GM18499 (cell line): Measurements from ENCODE around the gene PHLDA3.
A peak's percentile ranks its signal among the peaks of the same experiment; 100 is the strongest.

Experiments used
- ATAC-seq: cut with Tn5 transposase; IDR thresholded peaks from one replicate; pipeline ENCODE4 v1.9.1; 2021; ENCODE audit warnings: moderate number of reproducible peaks; ENCODE audit not compliant: insufficient read depth, unreplicated experiment

PHLDA3 gene

DNA sequence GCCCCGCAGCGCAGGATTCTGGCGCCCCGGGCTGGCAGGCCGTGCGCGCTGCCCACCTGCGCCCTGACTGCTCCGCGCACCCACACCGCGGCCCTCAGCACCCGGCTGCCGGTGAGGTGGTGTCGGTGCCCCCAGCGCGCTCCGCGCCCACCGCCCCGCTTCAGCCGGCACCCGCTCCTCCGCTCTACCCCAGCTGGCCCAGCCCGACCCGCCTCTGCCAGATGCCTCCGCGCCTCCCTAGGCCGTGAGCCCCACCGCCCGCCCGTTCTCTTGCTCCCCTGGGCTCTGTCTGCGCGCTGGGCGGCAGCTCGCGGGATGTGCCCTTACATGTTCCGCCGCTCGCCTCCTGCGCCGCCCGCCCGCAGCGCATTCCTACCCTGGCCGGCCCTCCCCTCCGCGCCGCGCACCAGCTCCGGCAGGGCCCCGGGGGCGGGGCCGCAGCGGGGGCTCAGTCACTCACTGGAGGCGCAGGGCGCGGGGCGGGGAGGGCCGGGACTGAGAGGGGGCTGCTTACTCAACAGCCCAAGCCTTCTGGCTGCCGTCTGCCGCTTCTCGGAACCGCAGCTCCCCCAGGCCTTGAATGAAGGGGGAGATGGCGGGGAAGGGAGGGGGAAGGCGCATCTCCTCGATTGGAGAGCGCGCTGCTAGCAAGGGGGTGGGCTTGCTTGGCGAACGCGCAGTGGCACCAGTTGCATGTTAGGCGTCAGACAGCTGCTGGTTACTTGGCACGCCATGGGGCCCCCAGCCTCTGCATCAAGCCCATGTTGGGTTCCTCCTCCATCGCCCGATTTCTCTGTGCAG is at the start of gene PHLDA3:
Gene PHLDA3, minus strand, starts transcription at position 345 of the 801 bp plus-strand sequence. CDS start 402 bp downstream, outside the sequence.
- ATAC-seq, result no peak

DNA sequence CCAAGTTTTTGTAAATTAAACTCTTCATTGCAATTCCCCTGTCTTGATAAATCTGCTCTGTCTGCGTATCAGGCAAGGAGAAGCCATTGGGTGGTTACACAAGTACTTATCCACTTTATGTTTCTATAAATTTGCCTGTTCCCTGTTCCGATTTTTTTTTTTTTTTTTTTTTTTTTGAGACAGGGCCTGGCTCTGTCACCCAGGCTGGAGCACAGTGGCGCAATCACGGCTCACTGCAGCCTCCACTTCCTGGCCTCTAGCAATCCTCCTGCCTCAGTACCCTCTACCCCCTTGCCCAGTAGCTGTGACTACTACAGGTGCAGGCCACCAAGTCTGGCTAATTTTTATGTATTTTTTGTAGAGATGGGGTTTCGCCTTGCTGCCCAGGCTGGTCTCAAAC is 49.1 kb upstream of the PHLDA3 start:
- ATAC-seq, result no peak

DNA sequence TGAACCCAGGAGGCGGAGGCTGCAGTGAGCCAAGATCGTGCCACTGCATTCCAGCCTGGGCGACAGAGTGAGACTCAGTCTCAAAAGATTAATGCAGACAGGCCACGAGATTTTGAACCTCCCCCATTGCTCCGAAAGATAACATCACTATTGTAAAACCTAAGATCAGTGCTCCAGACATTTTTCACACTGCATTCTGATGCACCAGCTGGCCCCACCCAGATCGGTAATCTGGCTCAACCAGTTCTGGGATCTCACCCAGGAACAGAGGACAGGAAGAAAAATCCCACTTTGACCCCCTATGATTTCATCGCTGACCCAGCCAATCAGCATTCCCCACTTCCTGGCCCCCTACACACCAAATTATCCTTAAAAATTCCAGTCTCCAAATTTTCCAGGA is 48.6 kb upstream of the PHLDA3 start:
- no peak for ATAC-seq

DNA sequence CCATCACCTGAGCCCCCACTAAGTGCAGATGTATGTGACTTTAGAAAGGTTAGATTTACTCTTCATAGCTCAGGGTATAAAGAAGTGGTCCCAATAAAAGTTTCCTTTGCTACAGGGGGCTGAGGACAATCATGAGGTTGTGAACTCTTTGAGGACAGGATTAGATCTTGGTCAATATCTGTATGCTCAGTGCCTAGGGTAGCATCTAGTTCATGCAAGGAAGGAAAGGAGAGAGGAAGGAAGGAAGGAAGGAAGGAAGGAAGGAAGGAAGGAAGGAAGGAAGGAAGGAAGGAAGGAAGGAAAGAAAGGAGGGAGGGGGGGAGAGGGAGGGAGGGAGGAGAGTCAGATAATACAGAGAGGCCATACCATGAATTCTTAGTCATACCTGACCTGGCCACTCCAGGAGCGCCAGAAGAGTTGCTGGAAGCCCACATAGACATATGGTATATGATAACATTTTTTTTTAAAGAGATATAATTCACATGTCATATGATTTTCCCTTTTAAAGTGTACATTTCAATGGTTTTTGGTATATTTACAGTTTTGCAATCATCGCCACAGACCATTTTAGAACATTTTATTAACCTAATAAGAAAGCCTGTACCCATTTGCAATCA is 47.6 kb upstream of the PHLDA3 start:
- ATAC-seq, result no peak

DNA sequence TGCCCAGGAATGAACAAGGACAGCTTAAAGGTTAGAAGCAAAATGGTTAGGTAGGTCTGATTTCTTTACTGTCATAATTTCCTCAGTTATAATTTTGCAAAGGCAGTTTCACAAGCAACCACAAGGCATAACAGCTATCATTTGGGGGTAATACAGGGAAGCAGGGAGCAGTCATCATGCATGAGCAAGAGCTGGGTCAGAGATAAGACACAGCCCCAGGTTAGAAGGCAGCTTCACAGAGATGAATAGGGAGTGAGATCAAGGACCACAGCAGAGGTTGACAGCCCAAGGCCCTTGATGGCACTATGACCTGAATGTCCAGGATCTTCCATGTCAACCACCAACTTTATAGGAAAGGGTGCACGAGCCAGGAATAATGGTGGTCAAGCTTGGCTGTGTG is 46.9 kb upstream of the PHLDA3 start:
- ATAC-seq, result no peak

DNA sequence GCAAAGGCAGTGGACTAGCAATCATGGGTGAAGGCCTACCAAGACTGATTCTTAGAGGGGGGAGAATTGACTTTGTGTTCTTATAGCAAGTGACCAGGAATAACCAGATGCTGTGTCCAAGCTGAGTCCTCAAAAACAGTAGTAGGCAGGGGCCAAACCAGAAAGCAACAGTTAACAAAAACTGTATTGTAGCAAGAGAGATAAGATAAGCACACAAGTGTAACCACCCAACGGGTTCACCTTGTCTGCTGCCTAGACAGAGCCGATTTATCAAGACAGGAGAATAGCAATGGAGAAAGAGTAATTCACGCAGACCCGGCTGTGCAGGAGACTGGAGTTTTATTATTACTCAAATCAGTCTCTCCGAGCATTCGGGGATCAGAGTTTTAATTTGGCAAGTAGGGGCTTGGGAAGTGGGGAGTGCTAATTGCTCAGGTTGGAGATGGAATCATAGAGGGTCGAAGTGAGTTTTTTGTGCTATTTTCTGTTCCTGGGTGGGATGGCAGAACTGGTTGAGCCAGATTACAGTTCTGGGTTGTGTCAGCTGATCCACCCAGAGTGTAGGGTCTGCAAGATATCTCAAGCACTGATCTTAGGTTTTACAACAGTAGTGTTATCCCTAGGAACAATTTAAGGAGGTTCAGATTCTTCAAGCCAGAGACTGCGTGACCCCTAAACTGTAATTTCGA is 46.2 kb upstream of the PHLDA3 start:
- no peak for ATAC-seq

DNA sequence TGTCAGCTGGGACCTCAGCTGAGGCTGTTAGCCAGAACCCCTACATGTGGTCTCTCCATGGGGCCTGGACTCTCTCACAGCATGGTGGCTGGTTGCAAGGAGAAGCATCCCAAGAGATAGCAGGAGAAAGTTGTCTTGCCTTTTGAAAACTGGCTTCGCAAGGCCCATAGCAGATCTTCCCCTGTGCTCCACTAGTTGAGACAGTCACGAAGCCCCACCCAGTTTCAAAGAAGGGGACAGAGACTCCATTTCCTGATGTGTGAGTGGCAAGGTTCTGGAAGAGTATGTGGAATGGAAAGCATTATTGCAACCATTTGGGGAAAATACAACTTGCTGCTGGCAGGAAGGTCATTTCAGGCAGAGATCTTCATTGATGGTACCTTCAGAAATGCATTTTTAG is 45.5 kb upstream of the PHLDA3 start:
- ATAC-seq, result no peak

DNA sequence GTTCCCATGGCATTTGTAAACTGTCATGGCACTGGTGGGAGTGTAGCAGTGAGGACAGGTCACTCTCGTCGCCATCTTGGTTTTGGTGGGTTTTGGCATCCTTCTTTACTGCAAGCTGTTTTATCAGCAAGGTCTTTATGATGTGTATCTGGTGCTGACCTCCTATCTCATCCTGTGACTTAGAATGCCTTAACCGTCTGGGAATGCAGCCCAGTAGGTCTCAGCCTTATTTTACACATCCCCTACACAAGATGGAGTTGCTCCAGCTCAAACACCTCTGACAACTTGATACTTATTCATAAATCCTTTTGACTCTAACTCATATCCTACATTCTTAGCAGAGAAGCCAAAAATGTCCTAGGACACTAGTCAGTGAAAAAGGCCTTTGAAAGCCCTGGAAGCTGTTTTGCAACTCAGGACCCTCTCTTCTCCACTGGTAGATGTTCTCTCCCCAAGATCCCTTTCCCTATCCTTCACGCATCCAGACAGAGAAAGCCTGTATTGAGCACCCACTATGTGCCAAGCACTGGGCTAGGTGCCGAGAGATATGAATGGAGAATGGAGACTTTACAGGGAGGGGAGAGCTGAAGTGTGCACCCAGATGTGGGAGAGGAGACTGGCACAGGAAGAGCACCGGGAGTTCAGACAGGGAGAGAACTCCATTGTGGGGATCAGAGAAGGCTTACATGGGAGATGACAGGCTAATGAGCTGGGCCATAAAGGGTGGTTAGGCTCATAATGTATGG is 44.7 kb upstream of the PHLDA3 start:
- ATAC-seq, result no peak

DNA sequence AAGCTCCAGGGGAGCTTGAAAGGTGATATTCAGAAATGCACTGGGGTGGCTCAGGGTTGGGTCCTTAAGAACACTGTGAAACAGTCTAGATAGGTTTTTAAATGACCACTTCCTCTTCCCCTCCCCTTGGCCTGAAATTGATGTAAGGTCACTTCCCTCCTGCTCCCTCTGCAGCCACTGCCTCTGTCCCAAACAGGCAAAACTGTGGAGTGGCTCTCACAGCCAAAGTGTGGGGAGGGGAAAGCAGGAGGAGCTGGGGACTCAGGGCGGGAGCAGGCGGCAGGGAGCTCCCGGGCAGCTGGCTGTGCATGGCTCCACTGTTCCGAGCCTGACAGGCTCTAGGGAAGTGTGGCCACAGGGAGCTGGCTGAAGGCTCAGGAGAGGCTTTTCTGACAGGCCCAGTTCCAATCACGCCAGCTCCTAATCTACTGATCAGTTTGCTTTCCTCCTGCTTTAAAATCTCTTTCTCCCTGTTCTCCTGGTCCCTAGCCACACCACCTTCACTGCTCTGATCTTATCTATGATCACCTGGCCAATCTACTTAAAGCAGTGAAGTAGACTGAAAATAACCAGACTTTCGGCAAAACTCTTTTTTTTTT is 43.1 kb upstream of the PHLDA3 start:
- ATAC-seq, result no peak

DNA sequence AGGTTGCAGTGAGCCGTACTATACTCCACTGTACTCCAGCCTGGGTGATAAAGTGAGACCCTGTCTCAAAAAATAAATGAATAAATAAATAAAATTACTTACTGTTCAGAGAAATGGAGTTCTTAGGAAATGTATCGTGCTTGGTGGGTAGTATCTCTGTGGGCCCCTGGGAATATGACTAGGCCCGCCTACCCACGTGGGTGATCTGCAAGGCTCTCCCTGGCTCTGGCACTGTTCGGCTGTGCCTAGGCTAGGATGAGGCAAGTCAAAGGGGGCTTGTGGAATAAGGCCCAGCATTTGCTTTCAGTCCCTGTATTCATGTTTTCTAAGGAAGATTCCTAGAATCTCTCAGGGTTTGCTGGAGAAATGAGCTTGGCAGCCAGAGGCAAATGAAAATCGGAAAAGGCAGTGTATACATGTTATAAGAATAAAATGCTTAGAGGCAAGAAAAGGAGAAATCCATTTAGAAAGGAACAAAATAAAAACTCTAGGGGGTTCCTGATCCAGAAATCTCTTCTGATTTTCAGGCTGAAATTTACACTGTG is 42.5 kb upstream of the PHLDA3 start:
- no peak for ATAC-seq

DNA sequence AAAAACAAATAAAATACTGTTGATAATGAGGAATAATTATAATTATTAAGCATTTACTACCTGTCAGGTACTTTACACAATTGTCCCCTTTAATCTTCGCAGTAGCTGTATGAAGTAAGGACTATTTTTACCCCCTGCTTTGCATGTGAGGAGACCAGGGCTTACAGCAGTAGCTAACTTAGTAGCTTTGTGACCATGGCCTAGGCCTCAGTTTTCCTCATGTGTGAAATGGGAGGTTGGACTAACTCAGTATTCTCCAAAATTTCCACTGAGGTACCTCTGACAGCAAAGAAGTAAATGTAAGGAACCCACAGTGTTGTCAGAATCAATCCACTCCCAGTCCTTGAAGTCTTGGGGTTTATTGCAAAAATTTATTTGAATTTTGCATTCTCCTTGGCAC is 41.7 kb upstream of the PHLDA3 start:
- ATAC-seq, result no peak

DNA sequence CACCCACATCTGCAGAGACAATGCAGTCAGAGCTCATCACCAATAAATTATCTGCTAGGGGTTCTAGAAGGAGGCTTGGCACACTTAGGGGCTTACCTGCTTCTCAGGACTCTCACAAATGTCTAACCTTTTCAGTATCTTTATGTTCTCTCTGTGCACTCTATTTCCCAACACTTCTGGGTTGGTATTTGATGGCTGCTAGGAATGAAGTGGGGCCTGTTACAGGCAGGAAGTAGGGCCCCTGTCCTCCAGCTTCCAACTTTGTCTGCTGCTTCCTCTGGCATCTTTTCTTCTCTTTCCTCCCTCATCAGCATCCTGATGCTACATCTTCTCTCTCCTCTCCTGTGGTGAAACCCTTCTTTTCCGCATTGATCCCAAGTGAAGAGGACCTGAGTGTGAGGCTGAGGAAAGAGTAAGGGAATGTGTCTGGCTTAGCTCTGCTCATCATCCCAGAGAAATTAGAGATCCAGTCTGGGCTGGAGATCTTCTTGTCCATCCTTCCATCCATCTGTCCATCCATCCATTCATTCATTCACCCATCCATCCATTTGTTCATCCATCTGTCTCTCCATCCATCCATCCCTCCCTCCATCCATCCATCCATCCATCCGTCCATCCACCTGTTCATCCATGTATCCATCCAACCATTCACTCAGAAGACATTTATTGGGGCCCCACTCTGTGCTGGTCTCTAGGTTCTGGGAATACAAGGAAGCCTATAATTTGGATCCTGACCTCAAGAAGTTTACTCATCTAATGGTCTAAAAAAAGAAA is 40.8 kb upstream of the PHLDA3 start:
- no peak for ATAC-seq

DNA sequence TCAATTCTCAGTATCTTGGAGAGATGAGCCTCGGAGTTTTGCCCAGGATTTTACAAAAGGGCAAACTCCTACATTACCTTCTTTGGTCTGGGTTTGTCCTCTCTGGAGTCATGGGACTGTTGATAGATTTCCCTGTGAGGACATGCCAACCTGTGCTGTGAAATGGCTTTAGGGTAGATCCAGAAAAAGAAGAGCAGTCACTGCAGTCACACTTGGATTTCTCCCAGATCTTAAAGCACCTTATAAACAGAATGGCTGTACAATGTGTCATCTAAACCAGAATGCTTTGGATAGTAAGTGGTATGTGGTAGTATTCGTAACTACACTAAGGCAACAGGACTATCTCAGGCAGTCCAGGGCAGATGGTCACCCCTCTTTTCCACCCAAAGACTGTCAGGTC is 39.8 kb upstream of the PHLDA3 start:
- ATAC-seq, result no peak

DNA sequence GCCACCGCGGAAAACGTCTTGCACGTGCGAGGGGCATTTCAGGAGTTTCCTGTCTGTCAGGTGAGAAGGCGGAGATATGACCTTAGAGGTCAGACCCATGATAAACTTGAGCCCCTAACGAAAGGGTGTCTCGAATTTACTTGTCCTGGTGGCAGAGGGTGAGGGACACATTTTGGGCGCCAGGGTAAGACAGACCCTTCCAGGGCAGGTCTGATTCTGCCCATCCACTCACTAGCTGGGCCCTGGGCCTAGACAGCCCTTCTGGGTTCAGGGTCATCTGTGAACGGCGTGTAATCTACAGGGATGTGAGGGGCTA is 38.3 kb upstream of the PHLDA3 start:
- no peak for ATAC-seq

DNA sequence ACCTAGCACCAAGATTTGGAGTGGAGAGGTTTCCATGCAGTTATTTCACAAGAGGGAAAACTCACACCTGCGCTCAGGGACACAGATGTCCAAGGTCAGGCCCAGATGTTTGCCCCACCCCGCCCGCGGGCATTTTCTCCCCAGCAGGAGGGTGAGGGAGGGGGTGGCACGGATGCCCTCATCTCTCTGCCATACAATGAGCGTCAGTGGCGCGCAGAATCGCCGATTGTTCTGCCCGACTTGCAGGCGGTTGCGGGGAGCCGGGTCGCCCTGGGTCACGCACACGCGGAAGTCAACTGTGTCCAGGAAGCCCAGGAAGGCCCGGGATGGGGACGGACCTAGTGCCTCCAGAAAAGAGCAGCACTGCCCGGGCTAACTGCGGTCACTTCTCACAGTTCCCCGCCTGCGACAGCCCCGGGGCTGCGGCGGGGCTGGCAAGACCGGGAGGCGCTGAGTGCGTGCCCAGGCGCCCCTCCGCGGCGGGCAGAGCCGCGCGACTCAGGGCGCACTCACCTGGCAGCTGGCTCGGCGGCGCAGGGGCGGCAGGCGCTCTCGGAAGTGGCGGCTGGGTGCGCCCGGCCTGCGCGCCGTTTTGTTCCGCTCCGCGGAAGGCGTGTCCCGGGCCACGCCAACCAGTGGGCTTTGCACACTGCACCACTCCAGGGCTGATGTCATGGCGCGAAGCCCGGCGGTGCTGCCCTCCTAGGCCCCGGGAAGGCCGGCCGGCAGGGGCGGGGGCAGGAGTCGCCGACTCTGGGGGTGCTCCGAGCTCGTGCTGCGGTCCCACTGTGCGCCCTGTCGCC is 37.8 kb upstream of the PHLDA3 start, which contains the start of gene CSRP1:
Gene CSRP1, minus strand, starts transcription at position 567 of the 803 bp plus-strand sequence. CDS start 10,820 bp downstream, outside the sequence.
- ATAC-seq, result peak; percentile 47

DNA sequence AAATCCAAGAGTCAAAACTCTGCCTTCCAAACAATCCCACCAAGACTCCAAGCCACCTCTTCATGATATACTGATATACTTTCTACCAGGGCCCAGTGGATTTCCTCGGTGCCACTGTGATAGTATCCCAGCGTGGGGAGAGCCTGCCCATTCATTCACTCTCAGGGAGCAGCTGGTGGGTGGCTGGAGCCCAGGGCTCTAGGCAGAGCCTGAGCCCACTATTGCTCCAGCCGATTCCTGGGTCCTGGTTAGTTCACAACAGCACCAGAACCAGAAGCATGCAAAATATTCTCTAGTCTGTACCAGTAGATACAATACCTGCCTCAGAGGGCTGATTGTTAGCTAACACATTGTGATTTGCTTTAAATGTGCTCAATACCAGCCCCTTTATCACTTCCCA is 37.1 kb upstream of the PHLDA3 start:
- ATAC-seq, result no peak

DNA sequence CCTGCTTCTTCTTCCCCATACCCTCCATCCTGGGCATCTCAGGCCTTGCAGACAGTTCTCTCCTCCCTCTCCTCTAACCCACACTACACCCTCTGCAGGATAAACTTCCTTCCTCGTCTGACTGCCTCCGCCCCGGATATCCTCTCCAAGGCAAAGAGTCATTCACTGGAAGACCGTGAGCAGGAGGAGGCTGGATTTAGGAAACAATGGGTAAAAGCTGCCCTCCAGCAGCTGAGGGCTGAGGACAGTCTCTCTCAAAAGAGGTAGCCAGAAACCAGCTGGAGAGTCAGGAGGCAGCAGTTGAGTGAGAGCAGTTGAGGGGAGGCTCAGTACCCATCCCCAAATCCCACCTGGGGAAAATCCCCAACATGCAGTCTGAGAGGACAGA is 36.5 kb upstream of the PHLDA3 start:
- no peak for ATAC-seq

DNA sequence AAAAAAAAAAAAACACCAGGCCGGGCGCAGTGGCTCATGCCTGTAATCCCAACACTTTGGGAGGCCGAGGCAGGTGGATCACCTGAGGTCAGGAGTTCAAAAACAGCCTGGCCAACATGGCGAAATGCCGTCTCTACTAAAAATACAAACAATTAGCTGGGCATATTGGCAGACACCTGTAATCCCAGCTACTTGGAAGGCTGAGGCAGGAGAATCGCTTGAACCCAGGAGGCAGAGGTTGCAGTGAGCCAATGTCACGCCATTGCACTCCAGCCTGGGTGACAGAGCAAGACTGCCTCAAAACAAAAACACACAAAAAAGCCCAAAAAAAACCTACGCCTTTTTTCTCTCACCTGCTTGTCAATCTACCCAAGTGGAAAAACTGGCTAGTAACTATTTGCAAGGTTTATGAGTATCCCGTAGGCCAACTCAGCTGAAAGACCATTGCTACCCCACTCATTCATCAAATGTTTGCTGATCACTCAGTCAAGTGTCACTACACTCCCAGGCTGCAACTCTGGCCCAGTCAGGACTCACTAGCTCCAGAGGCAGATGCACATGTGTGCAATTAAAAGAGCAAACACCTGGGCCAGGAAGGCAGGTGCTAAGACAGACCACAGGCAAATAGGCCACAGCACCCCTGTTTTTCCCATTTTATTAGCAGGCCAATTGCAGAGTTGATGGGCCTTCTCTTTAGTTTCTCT is 36.0 kb upstream of the PHLDA3 start:
- ATAC-seq, result no peak
